Kidney (tissue), 14 donors: ENCODE data around the gene CTNNBL1. TPM values are rescaled to one million over a fixed set of nuclear protein-coding genes. Genes with fewer than 3 reads are reported as not detected.

Experiments used
- DNase-seq, 5 donors: peaks; one replicate each; pipeline ENCODE4 v3.0.0-alpha.2; 2013 to 2020
- FAIRE-seq: peaks from 2 replicates; lab custom pipeline; 2012; peaks lifted over from hg19 to GRCh38; lab: Jason Lieb, UNC
- H3K27ac ChIP-seq, 2 donors: one replicate each; pipeline ENCODE4 v1.7.0; 2013; ENCODE audit warnings: low read depth in 2 of 2, low read length in 2 of 2, inconsistent platforms in 1 of 2
- H3K27me3 ChIP-seq: one replicate; pipeline ENCODE4 v1.7.1; 2013; ENCODE audit warnings: low read length, inconsistent platforms; ENCODE audit not compliant: control insufficient read depth, insufficient read depth
- H3K36me3 ChIP-seq, 3 donors: one replicate each; pipeline versions ENCODE4 v1.7.0 to v1.7.1; 2013; ENCODE audit warnings: low read length in 3 of 3, control low read depth in 1 of 3, inconsistent platforms in 1 of 3; ENCODE audit not compliant: insufficient read depth in 3 of 3, control insufficient read depth in 2 of 3
- H3K4me1 ChIP-seq, 3 donors: one replicate each; pipeline versions ENCODE4 v1.7.0 to v1.7.1; 2013; ENCODE audit warnings: low read length in 3 of 3, inconsistent platforms in 1 of 3, low read depth in 1 of 3; ENCODE audit not compliant: control insufficient read depth in 2 of 3, insufficient read depth in 2 of 3
- H3K4me3 ChIP-seq, 3 donors: one replicate each; pipeline versions ENCODE4 v1.7.0 to v1.8.1; 2013; ENCODE audit warnings: low read length in 3 of 3, control low read depth in 1 of 3, inconsistent platforms in 1 of 3
- H3K9ac ChIP-seq, 3 donors: one replicate each; pipeline versions ENCODE4 v1.7.0 to v1.7.1; 2013; ENCODE audit warnings: low read length in 3 of 3, control low read depth in 1 of 3, inconsistent platforms in 1 of 3
- H3K9me3 ChIP-seq, 3 donors: one replicate each; pipeline versions ENCODE4 v1.7.0 to v1.7.1; 2013; ENCODE audit warnings: low read length in 3 of 3, control low read depth in 1 of 3, inconsistent platforms in 1 of 3; ENCODE audit not compliant: control insufficient read depth in 2 of 3, insufficient read depth in 1 of 3
- intact Hi-C: fragments of 100-400 bp; cut with DNase I; formaldehyde crosslinking; loops from one replicate; pipeline ENCODE4 v1.11.1; 2022
- polyA plus RNA-seq: library from polyadenylated mRNA; stranded (reverse); fragments of 350-450 nt; fragmentation: Illumina TruSeq; extraction: RNeasy Lipid Tissue Mini Kit (QIAGEN cat#74804); gene quantifications from one replicate; pipeline ENCODE4 v1.2.3, GENCODE V29; 2014; ENCODE audit warnings: low read depth, low replicate concordance; ENCODE audit not compliant: insufficient read depth
- total RNA-seq: library from RNA; stranded (reverse); fragmentation: NEBNext Ultra II Directional; extraction: Animal tissue kit (Norgen Biotek cat#: 25700); gene quantifications from one replicate; pipeline ENCODE4 v1.2.1, GENCODE V29; 2021
- TF ChIP-seq, protein P1 (sequence below): IDR thresholded peaks from 3 replicates; pipeline ENCODE4 v1.5.1; 2012; ENCODE audit warnings: mild to moderate bottlenecking, moderate library complexity, borderline replicate concordance; ENCODE audit not compliant: insufficient read depth; ENCODE audit errors: extremely low read depth
- donor health status: control.
- donor health status: control.
- donor health status: control.
- donor health status: control.
- donor health status: control.
- donor health status: DM: yes; HTN: yes; CAD: no.
- donor health status: Normal renal cell carcinoma (clear cell type).

Gene CTNNBL1
- total and polyA plus RNA-seq, 2 donors from 2014 or later, result 40.9 to 70.9 TPM

DNA sequence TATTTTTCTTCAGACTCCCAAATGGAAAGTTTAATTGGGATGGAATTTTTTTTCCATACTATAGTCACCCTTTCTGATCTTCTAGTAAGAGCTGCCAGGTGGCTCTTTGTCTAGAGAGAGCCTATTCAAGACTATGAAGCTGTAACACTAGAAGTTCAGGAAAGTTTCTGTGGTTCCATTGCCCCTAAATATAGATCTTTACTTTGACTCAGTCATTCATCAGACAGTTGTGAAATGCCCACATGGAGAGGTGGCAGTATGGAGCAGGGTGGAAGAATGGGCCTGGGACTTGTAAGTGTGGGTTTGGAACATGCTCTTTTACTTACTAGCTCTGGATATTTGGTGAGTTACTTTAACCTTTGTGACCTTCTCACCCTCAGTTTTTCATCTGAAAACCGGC is 87.8 kb downstream of the CTNNBL1 start:
- no peaks in the 10 kb centered on the region for H3K4me1 ChIP-seq
- no peak overlapping the region for H3K27ac ChIP-seq
- FAIRE-seq (no peak), DNase-seq (no peak)
- TF ChIP-seq, protein P1, sequence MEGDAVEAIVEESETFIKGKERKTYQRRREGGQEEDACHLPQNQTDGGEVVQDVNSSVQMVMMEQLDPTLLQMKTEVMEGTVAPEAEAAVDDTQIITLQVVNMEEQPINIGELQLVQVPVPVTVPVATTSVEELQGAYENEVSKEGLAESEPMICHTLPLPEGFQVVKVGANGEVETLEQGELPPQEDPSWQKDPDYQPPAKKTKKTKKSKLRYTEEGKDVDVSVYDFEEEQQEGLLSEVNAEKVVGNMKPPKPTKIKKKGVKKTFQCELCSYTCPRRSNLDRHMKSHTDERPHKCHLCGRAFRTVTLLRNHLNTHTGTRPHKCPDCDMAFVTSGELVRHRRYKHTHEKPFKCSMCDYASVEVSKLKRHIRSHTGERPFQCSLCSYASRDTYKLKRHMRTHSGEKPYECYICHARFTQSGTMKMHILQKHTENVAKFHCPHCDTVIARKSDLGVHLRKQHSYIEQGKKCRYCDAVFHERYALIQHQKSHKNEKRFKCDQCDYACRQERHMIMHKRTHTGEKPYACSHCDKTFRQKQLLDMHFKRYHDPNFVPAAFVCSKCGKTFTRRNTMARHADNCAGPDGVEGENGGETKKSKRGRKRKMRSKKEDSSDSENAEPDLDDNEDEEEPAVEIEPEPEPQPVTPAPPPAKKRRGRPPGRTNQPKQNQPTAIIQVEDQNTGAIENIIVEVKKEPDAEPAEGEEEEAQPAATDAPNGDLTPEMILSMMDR, result no peak
- H3K36me3 ChIP-seq, result peaks cover 2 to 12% (median 8%) of the 10 kb centered on the region in 3 donors
- H3K9ac ChIP-seq, result no peak overlapping the region
- no peaks in the 10 kb centered on the region for H3K27me3 ChIP-seq
- no peaks in the 10 kb centered on the region for H3K9me3 ChIP-seq
- intact Hi-C loops, result no loop called here
- no peak overlapping the region for H3K4me3 ChIP-seq

- DNase-seq (peak in 1 of 5 donors; percentile 61), FAIRE-seq (no peak)
- H3K9me3 ChIP-seq, result no peaks in the 10 kb centered on the region
- H3K4me3 ChIP-seq, result no peak overlapping the region
- H3K36me3 ChIP-seq, result peaks cover 0 to 9% (median 6%) of the 10 kb centered on the region in 3 donors
- intact Hi-C loops, result no loop called here
- H3K27me3 ChIP-seq, result no peaks in the 10 kb centered on the region
- H3K4me1 ChIP-seq, result no peaks in the 10 kb centered on the region
- no peak overlapping the region for H3K27ac ChIP-seq
- no peak overlapping the region for H3K9ac ChIP-seq
- TF ChIP-seq, protein P1, result no peak
Measured at GRCh38 chr20:37786043-37786442, 92.2 kb downstream of the CTNNBL1 start.

DNA sequence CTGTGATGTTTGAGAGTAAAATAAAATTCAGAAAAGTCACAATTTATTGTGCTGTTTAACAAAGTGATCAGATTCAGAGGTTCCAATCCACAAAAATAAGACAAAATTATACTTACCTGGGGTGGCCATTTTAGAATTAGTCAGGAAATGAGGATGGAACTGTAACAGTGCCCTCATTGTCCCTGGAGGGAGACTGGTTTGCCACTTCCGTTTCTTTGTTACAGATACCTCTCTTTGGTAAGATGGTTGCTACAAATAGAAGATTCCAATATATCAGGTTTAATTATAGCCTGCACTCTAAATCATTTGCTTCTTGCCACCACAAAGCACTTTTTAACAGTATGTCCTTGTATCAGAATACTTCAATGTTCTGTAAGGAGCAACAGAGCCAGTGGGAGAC is 95.6 kb downstream of the CTNNBL1 start:
- H3K36me3 ChIP-seq, result peaks cover 0 to 9% (median 6%) of the 10 kb centered on the region in 3 donors
- H3K27ac ChIP-seq, result no peak overlapping the region
- no peaks in the 10 kb centered on the region for H3K4me1 ChIP-seq
- no peak for DNase-seq
- intact Hi-C loops, result no loop called here
- no peaks in the 10 kb centered on the region for H3K27me3 ChIP-seq
- H3K9me3 ChIP-seq, result no peaks in the 10 kb centered on the region
- H3K9ac ChIP-seq, result no peak overlapping the region
- no peak overlapping the region for H3K4me3 ChIP-seq
- FAIRE-seq, result no peak
- TF ChIP-seq, protein P1, result no peak

DNA sequence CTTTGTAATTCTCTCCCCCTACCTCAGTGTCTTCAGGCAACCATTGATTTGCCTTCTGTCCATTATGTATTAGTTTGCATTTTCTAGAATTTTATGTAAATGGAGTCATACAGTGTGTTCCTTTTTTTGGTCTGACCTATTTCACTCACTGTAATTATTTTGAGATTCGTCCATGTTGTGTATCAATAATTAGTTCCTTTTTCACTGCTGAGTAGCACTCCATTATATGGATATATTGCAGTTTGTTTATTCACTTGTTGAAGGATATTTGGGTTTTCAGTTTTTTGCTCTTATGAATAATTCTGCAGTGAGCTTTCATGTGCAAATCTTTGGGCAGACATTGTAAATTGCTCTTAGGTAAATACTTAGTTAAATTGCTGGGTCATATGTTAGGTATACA is 97.1 kb downstream of the CTNNBL1 start:
- Histone ChIP-seq H3K27me3 (no peaks in the 10 kb centered on the region), H3K4me3 (no peak overlapping the region), H3K9me3 (no peaks in the 10 kb centered on the region), H3K27ac (no peak overlapping the region), H3K4me1 (no peaks in the 10 kb centered on the region), H3K36me3 (peaks cover 0 to 9% (median 6%) of the 10 kb centered on the region in 3 donors), H3K9ac (no peak overlapping the region)
- TF ChIP-seq, protein P1, result no peak
- intact Hi-C loops, result no loop called here
- DNase-seq (no peak), FAIRE-seq (no peak)
